ENCODE measurements around the gene GULP1. TPM values are rescaled to one million over a fixed set of nuclear protein-coding genes. Genes with fewer than 3 reads are reported as not detected.

GULP1 gene
- total and polyA plus RNA-seq, 11 donors = 1.1 to 8.3 (median 4.7) TPM

- Histone ChIP-seq H3K27ac (no peak overlapping the region), H3K36me3 (no peaks in the 10 kb centered on the region), H3K9me3 (no peaks in the 10 kb centered on the region), H3K27me3 (no peaks in the 10 kb centered on the region), H3K4me3 (no peak overlapping the region), H3K4me1 (peaks cover 0 to 9% (median 0%) of the 10 kb centered on the region in 12 donors)
- TF ChIP-seq CTCF (IDR thresholded peaks at IDR 0.05) = no peak
- no peak for TF ChIP-seq POLR2A (IDR thresholded peaks at IDR 0.05)
- intact Hi-C loops (cut with DNase I) = no loop called here
- ATAC-seq = no peak
- 81 to 91% (median 86%) methylated on average over 1 of the region's 1 CpG for WGBS, 4 donors
- no peak for DNase-seq
Observed at GRCh38 chr2:188634656-188635055, 343.0 kb downstream of the GULP1 start.

MicroRNA genes within 50 kb of the gene (microRNA counts, 767-probe panel; counts per million panel counts)
- microRNA hsa-miR-561-3p = 0 to 71.6 counts per million in 2 donors

Small RNA genes within 50 kb of the gene (microRNA-seq; reads per million reads assigned to microRNA genes)
- gene MIR561 = 0 reads per million in 4 donors
